A549 treated with CORT108297 at 1 μM for 4 hours (cell line): Measurements from ENCODE around the gene CDK10. TPM values are rescaled to one million over a fixed set of nuclear protein-coding genes. Genes with fewer than 3 reads are reported as not detected.

ENCODE experiments used
- total RNA-seq: library from RNA; stranded (reverse); fragments of 200-300 nt; extraction: Qiagen RNA extraction; gene quantifications from 5 replicates; pipeline ENCODE4 v1.2.3, GENCODE V29; 2022

The CDK10 gene
- 33.1 to 62.2 TPM (median 50.3 TPM) in 5 replicates for total RNA-seq

GRCh38 chr16:89686520-89687091, at the start of gene CDK10:
Gene CDK10, plus strand, starts transcription at chr16:89686689. Its CDS starts 22 bp downstream, at chr16:89686711.

GRCh38 chr16:89657442-89658220, 28.9 kb upstream of the CDK10 start, which contains the start of the genes CHMP1A and SPATA33:
Gene CHMP1A, minus strand, starts transcription at chr16:89657708. Its CDS starts 120 bp downstream, at chr16:89657588.
Gene SPATA33, plus strand, starts transcription at chr16:89657836. Its CDS starts 76 bp downstream, at chr16:89657912.

GRCh38 chr16:89701425-89702406, 15.2 kb downstream of the CDK10 start, which contains the start of gene SPATA2L:
Gene SPATA2L, minus strand, starts transcription at chr16:89701705. Its CDS starts 473 bp downstream, at chr16:89701232.

GRCh38 chr16:89720813-89721545, 34.5 kb downstream of the CDK10 start, which contains the start of the genes VPS9D1 and ZNF276:
Gene VPS9D1, minus strand, starts transcription at chr16:89720898. Its CDS starts 37 bp downstream, at chr16:89720861.
Gene ZNF276, plus strand, starts transcription at chr16:89721537. Its CDS starts 104 bp downstream, at chr16:89721641.

Other genes starting within 250 kb of the CDK10 start
- gene ANKRD11, start 196.1 kb upstream of the CDK10 start, total RNA-seq: 76.2 to 100 TPM (median 98.7 TPM) in 5 replicates
- gene SPG7, start 178.3 kb upstream of the CDK10 start, total RNA-seq: 85.8 to 96.5 TPM (median 94.3 TPM) in 5 replicates
- 3,219 to 4,374 TPM (median 4,292 TPM) in 5 replicates for gene RPL13, start 126.0 kb upstream of the CDK10 start, total RNA-seq
- gene CPNE7, start 110.9 kb upstream of the CDK10 start, total RNA-seq: 48.7 to 75.7 TPM (median 70.3 TPM) in 5 replicates
- gene DPEP1, start 73.0 kb upstream of the CDK10 start, total RNA-seq: 0.78 to 1.2 TPM (median 0.83 TPM) in 5 replicates
- gene CHMP1A, start 29.0 kb upstream of the CDK10 start, total RNA-seq: 96.9 to 102 TPM (median 97.9 TPM) in 5 replicates
- 13.7 to 16.9 TPM (median 16.9 TPM) in 5 replicates for gene SPATA33, start 28.9 kb upstream of the CDK10 start, total RNA-seq
- 9.1 to 13.6 TPM (median 12.2 TPM) in 5 replicates for gene SPATA2L, start 15.0 kb downstream of the CDK10 start, total RNA-seq
- 3.0 to 6.0 TPM (median 4.8 TPM) in 5 replicates for gene VPS9D1, start 34.2 kb downstream of the CDK10 start, total RNA-seq
- 15.6 to 19.6 TPM (median 19.0 TPM) in 5 replicates for gene ZNF276, start 34.8 kb downstream of the CDK10 start, total RNA-seq
- 26.0 to 42.0 TPM (median 33.3 TPM) in 5 replicates for gene FANCA, start 130.0 kb downstream of the CDK10 start, total RNA-seq
- gene SPIRE2, start 141.8 kb downstream of the CDK10 start, total RNA-seq: 5.9 to 8.8 TPM (median 8.1 TPM) in 5 replicates
- 67.2 to 86.3 TPM (median 80.9 TPM) in 5 replicates for gene TCF25, start 186.9 kb downstream of the CDK10 start, total RNA-seq
- gene MC1R, start 232.2 kb downstream of the CDK10 start, total RNA-seq: 5.2 to 8.1 TPM (median 7.6 TPM) in 5 replicates
- gene TUBB3, start 236.7 kb downstream of the CDK10 start, total RNA-seq: 188 to 260 TPM (median 243 TPM) in 5 replicates